HL-60 (cell line): Measurements from ENCODE around the gene MAX.

ENCODE experiments used
- DNase-seq, 2 experiments: peaks; one replicate each; pipeline ENCODE4 v3.0.0-alpha.2; 2010 to 2020; ENCODE audit warnings: low read depth in 1 of 2, low spot score in 1 of 2
- H3K27ac ChIP-seq: fragments of 250-450 bp; sonication (Bioruptor Pico); replicated peaks from 2 replicates; pipeline ENCODE4 v1.5.1; 2020; ENCODE audit warnings: mild to moderate bottlenecking, moderate library complexity
- H3K27me3 ChIP-seq: fragments of 250-450 bp; sonication (Bioruptor Pico); 2 replicates; pipeline ENCODE4 v1.5.1; 2021; ENCODE audit warnings: mild to moderate bottlenecking, moderate library complexity; ENCODE audit not compliant: insufficient read depth, poor library complexity, severe bottlenecking
- H3K4me3 ChIP-seq: replicated peaks from 2 replicates; pipeline ENCODE4 v1.5.1; 2011; ENCODE audit warnings: mild to moderate bottlenecking, control low read depth, low read length; ENCODE audit not compliant: insufficient read depth
- GABPA ChIP-seq: IDR thresholded peaks from 2 replicates; pipeline ENCODE4 v1.6.1; 2012; ENCODE audit warnings: low read depth
- POLR2AphosphoS5 ChIP-seq: IDR thresholded peaks from 2 replicates; pipeline ENCODE4 v1.6.1; 2012; ENCODE audit warnings: low read depth
- SPI1 ChIP-seq: IDR thresholded peaks from 2 replicates; pipeline ENCODE4 v1.6.1; 2012; ENCODE audit warnings: low read depth, mild to moderate bottlenecking, borderline replicate concordance
- TF ChIP-seq, protein P1 (sequence below): IDR thresholded peaks from 2 replicates; pipeline ENCODE4 v1.6.1; 2012; ENCODE audit warnings: low read depth; ENCODE audit not compliant: insufficient replicate concordance
- TF ChIP-seq, protein P2 (sequence below): IDR thresholded peaks from one replicate; pipeline ENCODE4 v1.5.1; 2011; ENCODE audit warnings: low read length, control low read depth, inconsistent platforms; ENCODE audit not compliant: insufficient read depth

The MAX gene

DNA sequence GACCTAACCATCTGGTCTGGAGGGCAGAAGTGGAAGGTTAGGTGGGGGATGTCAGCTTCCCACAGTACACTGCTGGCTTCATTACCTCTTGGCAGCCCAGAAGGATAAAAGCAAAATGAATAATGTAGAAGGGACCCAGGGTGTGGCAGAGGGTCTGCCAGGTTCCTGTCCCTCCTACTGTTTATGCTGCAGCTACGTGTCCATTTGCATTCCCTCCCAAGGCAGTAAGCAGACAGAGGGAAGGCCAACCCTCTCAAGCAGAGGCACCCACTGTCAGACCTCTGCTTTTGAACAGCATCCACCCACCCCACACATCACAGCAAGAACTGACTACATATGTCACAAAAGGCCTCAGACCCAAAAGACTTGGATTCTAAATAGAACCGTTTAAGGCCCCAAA lies 19.4 kb downstream of the MAX start:
- Histone ChIP-seq H3K27me3 (no peaks in the 10 kb centered on the region), H3K4me3 (no peak overlapping the region), H3K27ac (no peak overlapping the region)
- no peak for DNase-seq
- TF ChIP-seq, protein P1, sequence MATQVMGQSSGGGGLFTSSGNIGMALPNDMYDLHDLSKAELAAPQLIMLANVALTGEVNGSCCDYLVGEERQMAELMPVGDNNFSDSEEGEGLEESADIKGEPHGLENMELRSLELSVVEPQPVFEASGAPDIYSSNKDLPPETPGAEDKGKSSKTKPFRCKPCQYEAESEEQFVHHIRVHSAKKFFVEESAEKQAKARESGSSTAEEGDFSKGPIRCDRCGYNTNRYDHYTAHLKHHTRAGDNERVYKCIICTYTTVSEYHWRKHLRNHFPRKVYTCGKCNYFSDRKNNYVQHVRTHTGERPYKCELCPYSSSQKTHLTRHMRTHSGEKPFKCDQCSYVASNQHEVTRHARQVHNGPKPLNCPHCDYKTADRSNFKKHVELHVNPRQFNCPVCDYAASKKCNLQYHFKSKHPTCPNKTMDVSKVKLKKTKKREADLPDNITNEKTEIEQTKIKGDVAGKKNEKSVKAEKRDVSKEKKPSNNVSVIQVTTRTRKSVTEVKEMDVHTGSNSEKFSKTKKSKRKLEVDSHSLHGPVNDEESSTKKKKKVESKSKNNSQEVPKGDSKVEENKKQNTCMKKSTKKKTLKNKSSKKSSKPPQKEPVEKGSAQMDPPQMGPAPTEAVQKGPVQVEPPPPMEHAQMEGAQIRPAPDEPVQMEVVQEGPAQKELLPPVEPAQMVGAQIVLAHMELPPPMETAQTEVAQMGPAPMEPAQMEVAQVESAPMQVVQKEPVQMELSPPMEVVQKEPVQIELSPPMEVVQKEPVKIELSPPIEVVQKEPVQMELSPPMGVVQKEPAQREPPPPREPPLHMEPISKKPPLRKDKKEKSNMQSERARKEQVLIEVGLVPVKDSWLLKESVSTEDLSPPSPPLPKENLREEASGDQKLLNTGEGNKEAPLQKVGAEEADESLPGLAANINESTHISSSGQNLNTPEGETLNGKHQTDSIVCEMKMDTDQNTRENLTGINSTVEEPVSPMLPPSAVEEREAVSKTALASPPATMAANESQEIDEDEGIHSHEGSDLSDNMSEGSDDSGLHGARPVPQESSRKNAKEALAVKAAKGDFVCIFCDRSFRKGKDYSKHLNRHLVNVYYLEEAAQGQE = no peak
- TF ChIP-seq SPI1 (no peak), GABPA (no peak), POLR2AphosphoS5 (no peak)
- TF ChIP-seq, protein P2, sequence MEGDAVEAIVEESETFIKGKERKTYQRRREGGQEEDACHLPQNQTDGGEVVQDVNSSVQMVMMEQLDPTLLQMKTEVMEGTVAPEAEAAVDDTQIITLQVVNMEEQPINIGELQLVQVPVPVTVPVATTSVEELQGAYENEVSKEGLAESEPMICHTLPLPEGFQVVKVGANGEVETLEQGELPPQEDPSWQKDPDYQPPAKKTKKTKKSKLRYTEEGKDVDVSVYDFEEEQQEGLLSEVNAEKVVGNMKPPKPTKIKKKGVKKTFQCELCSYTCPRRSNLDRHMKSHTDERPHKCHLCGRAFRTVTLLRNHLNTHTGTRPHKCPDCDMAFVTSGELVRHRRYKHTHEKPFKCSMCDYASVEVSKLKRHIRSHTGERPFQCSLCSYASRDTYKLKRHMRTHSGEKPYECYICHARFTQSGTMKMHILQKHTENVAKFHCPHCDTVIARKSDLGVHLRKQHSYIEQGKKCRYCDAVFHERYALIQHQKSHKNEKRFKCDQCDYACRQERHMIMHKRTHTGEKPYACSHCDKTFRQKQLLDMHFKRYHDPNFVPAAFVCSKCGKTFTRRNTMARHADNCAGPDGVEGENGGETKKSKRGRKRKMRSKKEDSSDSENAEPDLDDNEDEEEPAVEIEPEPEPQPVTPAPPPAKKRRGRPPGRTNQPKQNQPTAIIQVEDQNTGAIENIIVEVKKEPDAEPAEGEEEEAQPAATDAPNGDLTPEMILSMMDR = no peak

DNA sequence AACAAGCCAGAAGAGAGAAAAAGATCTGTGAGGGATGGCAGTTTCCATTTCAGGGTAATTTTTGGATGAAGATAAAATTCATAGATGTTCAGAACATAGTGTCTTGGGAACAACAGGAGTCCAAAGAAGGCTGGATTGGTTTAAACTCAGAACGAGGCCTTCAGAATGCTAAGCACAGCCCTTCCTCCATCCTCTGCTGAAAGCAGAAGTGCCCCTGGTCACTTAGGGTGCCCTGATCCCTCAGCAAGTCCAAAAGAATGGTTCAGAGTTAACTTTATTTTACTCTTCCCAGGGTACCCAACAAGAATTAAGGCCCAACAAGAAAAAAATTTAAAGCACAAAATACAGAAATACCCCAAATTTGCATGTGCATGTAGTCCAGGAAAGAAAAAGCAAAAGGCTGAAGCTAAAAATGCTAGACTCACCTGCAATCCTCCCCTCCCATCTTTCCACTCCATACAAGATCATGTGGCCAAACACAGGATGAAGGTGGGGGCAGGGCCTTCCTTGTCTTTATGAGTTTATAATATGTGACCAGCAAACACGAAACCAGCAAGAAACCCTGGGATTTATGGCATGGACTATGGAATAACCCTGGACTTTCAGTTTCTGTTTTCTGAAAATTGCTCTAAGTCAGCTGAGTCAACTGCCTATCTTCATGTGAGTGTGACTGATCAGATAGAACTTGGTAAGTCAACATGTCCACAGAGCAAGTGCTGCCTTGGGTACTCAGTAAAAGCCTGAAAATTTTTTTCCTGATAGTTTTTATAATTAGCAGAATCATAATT lies 21.2 kb downstream of the MAX start:
- Histone ChIP-seq H3K27me3 (no peaks in the 10 kb centered on the region), H3K4me3 (no peak overlapping the region), H3K27ac (no peak overlapping the region; the same call in 1 of the 2 replicates)
- TF ChIP-seq, protein P2 = no peak
- TF ChIP-seq SPI1 = peak; percentile 47; the same call in 1 of the 2 replicates
- no peak for DNase-seq

DNA sequence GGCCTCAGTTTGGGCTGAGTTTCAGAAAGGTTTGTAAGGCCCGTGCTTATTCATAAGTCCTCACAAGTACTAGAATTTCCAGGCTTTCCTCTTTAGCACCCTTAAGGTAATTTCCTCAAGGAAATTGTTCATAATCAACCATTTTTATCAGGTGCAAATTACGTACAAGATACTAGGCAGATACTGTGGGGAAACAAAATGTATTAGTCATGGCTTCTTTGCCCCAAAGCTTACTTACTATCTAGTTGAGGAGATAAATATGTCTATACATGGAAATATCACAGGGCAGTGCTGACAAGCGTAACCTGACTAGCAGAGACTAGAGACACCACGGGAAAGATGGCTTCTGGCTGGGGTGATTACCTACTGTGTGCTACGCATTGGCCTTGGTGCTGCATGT lies 22.5 kb downstream of the MAX start:
- TF ChIP-seq, protein P2 = no peak
- TF ChIP-seq, protein P1 = no peak
- no peak for TF ChIP-seq SPI1
- TF ChIP-seq POLR2AphosphoS5 = no peak
- no peak for TF ChIP-seq GABPA
- DNase-seq = no peak
- H3K4me3 ChIP-seq = no peak overlapping the region
- peak overlapping the region; percentile 65 for H3K27ac ChIP-seq
- no peaks in the 10 kb centered on the region for H3K27me3 ChIP-seq

DNA sequence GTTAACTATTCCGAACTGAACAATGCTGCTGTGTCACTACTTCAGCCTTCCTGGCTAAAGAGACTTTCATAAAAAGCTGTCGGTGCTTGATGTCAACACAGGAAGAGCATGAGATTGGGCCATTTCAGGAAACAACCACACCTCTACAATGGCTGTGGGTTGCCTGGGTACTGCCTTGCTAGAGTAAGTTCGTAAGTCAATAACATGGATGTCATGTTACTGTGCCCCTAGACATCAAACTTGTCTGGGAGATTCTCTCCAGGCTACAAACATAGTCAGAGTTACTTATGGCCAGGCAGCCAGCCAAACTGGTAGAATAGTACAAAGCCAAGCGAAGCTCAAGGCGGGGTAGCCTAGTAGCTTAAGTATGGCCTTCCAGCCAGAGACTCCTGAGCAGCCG lies 23.1 kb downstream of the MAX start:
- no peaks in the 10 kb centered on the region for H3K27me3 ChIP-seq
- TF ChIP-seq POLR2AphosphoS5 = no peak
- H3K4me3 ChIP-seq = no peak overlapping the region
- peak in 1 of 2 experiments; percentile 48 for DNase-seq
- peak overlapping the region; percentile 65 for H3K27ac ChIP-seq
